Nasal cavity respiratory epithelium epithelial cell of viscerocranial mucosa (primary cell): ENCODE data around the gene ATAD2B. TPM values are rescaled to one million over a fixed set of nuclear protein-coding genes. Genes with fewer than 3 reads are reported as not detected.

Experiments
- total RNA-seq: library from RNA; depleted of rRNA; stranded (reverse); fragments of >200 nt; gene quantifications from 2 replicates; pipeline ENCODE4 v1.2.3, GENCODE V29; 2014

ATAD2B gene
- total RNA-seq: 11.6 and 17.2 TPM in 2 replicates

DNA sequence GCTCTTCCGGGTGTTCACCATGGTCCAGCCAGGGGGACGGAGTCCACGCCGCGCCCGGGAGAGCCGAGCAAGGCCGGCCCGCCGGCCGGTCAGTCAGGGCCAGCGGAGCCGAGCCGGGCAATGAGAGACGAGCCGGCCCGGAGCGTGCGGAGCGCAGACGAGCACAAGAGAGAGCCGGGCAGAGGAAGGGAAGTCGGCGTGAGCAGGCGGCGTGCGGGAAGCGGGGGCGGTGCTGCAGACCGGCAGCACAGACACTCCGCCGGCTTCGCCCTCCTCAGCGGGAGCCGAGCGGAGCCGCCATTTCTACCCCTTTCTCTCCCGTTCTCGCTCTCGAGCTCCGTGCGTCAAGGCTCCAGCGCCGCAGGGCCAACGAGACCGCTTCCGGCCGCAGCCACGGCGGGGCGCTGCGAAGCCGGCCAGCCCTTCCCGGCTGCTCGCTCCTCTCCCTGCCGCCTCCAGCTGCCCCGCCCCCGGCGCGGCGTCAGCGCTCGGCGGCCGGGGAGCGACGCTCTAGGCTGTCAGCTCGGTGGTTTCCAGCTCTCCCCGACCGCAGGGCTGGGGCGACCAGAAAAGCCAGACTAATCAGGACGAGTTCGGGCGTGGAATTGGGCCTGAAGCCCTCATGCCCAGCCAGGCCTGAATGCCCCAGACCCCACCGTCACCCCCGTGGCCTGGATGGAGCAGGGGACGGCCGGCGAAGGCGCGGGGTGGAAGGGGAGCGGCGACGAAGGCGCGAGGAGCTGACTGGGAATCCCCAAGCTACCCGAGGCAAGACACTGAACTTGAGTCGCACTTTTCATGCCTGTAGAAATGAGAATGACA is at the start of gene ATAD2B:
ATAD2B (minus strand) TSS at position 374 of the 822 bp plus-strand sequence; CDS start at position 21, 353 bp downstream.

GRCh38 chr2:23939987-23940717 is 13.2 kb upstream of the ATAD2B start, which contains the start of gene UBXN2A:
UBXN2A (plus strand) TSS chr2:23940463; CDS start chr2:23958315, 17,852 bp downstream.

Other genes with a start within 250 kb of the ATAD2B start
- gene UBXN2A, start 13.3 kb upstream of the ATAD2B start, total RNA-seq: 13.3 and 15.5 TPM in 2 replicates
- gene MFSD2B, start 83.0 kb upstream of the ATAD2B start, total RNA-seq: 0.07 TPM in 1 of 2 replicates, not detected in the other
- 6.2 and 6.8 TPM in 2 replicates for gene WDCP, start 120.3 kb upstream of the ATAD2B start, total RNA-seq
- gene FKBP1B, start 122.6 kb upstream of the ATAD2B start, total RNA-seq: 6.4 and 7.9 TPM in 2 replicates
- gene SF3B6, start 149.2 kb upstream of the ATAD2B start, total RNA-seq: 151 and 238 TPM in 2 replicates
- 14.0 and 26.4 TPM in 2 replicates for gene TP53I3, start 157.7 kb upstream of the ATAD2B start, total RNA-seq
- 0.34 and 0.43 TPM in 2 replicates for gene PFN4, start 196.2 kb upstream of the ATAD2B start, total RNA-seq
- 6.2 and 7.8 TPM in 2 replicates for gene FAM228B, start 196.3 kb upstream of the ATAD2B start, total RNA-seq
- gene FAM228A, start 247.9 kb upstream of the ATAD2B start, total RNA-seq: under 0.01 TPM in 1 of 2 replicates, not detected in the other